Stimulated activated CD8-positive, alpha-beta memory T cell treated with anti-CD3 and anti-CD28 coated beads, Interleukin-7, amount 100 ng/mL, for 1 hour (primary cell): ENCODE results near the gene AK5.

Source experiments
- DNase-seq, 2 donors: peaks; one replicate each; pipeline ENCODE4 v3.0.0-alpha.2; 2020; ENCODE audit warnings: low read depth in 2 of 2

The AK5 gene

GRCh38 chr1:77541162-77541545 lies 259.3 kb downstream of the AK5 start:
- no peak for DNase-seq

DNA sequence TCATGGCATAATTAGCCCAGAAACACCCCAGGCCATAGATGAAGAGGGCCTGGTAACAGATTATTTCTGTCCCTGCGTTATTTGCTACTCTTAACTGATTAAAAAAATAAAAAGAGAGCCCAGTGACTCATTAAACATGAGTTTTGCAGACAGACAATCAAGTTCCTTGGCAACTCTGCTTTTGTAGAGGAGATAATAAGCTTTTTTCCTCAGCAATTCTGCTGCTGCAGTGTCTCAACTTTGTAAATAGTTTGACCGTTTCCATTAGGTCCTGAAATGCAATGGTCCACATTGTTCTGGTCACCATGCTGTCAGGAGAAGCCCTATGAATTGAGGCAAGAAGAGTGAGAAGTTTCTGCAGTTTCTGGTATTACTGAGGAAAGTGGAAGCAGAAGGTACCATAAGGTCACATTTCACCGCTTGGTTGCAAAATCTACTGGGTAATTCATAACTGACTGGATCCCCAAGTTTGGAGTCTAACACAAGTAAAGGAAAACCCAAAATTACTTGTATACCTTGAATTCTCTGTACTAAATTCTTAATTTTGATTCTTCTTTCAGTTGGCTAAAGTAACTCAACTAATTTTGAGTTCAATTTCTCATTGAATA lies 261.1 kb downstream of the AK5 start:
- DNase-seq, result no peak

GRCh38 chr1:77543822-77544448 lies 262.1 kb downstream of the AK5 start:
- no peak for DNase-seq

DNA sequence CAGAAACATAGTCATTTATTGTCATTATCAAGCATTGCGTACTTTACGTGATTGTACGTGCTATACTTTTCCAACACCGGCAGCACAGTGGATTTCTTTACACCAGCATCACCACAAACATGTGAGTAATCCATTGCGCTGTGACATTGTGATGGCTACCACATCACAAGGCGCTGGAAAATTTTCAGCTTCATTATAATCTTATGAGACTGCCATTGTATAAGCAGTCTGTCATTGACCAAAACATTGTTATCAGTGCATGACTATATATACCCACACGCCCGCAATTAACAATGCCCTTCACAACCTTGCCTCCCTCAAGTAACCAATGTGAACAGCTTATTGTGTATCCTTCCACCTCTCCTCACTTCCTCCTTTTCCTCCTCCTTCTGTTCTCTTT lies 263.0 kb downstream of the AK5 start:
- DNase-seq, result no peak

GRCh38 chr1:77545970-77546369 lies 264.2 kb downstream of the AK5 start:
- no peak for DNase-seq

GRCh38 chr1:77546890-77547289 lies 265.1 kb downstream of the AK5 start:
- DNase-seq, result no peak

GRCh38 chr1:77548285-77548684 lies 266.5 kb downstream of the AK5 start:
- DNase-seq, result no peak

DNA sequence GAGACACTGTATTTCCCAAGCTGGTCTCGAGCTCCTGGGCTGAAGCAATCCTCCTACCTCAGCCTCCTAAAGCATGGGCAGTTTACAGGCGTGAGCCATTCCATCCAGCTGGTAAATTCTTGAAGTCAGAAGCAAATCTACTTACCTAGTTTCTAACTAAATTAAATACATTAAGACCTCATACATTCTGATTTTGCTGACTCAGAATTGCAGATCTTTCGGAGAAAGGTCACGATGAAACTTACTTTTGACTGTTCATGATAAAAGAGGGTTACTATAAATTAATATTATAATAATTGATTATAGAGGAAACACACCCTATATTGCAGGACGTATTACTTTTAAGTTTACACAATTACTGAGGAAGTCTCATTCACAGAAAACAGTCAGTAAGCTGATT lies 268.3 kb downstream of the AK5 start:
- DNase-seq, result no peak

- DNase-seq, result no peak
Measured at GRCh38 chr1:77552626-77553025, 270.8 kb downstream of the AK5 start.

GRCh38 chr1:77553568-77554291 lies 271.9 kb downstream of the AK5 start:
- DNase-seq, result no peak

- no peak for DNase-seq
Measured at GRCh38 chr1:77556045-77556444, 274.2 kb downstream of the AK5 start.

GRCh38 chr1:77557053-77557452 lies 275.2 kb downstream of the AK5 start:
- DNase-seq, result no peak

DNA sequence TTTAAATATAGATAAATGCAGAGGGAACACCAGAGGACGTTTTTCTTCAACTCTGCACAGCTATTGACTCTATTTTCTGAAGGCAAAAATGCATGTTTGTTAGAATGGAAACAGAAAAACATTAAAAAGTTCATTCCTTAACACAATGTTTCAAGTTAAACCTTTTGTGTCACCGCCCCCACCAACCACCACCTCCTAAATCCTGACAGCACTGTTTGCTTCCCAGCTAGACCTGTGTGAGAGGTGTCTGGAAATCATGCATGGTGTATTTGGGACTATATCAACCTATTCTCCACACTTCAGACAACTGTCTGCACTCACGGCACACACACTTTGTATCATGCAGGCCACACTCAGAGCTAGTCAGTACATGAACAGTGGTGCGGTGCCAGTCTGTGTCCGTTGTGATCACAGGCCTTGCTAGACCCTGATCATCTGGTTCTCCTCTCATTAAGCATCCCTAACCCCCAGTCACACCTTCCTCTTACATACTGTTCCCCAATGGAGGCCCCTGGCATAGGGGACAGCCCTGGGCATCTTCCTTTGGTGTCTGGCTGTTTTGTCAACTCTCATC lies 276.9 kb downstream of the AK5 start:
- DNase-seq, result no peak

DNA sequence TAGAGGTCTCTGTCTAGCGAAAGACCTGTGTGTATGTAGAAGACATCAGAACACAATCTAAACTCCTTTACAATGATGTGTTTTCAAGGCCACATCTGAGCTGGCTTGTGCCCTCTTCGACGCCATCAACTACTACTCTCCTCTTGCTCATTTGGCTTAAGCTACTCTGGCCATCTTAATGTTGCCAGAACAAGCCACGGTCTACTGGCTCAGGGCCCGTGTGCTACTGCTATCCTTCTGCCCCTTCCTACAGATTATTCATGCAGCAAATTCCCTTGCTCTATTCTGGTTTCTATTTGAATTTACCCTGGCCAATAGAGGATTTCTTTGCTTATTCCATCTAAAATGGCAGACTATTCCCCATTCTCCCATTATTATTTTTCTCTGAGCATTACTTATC lies 278.9 kb downstream of the AK5 start:
- no peak for DNase-seq

GRCh38 chr1:77562596-77563150 lies 280.9 kb downstream of the AK5 start:
- no peak for DNase-seq

DNA sequence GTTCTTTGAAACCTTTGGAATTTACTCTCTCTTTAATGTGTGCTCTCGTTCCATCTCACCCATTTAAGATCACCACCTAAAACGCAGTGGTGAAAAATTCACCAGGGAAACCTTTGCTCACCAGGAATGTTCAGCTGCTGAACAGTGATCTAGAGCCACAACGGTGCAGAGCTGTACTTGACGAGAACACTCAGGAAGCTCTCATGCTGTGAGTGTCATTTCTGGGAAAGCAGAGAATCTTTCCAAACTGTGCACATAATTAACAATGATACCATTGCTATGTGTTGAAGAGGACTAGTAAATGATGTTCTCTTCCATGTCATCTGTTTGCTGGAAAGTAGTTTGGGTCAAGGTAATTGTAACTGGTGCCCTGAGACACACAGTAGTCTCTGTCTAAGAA lies 283.5 kb downstream of the AK5 start:
- DNase-seq, result no peak

GRCh38 chr1:77571642-77572041 lies 289.8 kb downstream of the AK5 start:
- no peak for DNase-seq

DNA sequence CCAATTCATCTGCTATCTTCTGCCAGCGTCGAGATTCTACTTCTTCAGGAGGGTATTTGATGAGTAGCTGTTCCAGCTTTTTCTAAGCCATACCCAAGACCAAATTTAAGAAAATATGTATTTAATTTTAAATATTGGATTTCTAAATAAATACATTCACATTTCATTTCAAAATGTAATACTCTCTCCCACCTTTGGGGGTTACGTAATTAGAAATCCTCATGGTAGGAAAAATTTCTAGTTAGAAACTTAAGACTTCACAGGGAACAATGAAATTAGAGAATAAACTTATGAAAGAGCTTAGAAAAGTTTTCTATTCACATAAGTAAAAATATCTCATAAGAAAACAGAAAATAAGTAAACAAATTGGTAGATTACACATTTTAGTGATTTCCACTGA lies 297.7 kb downstream of the AK5 start:
- no peak for DNase-seq

- no peak for DNase-seq
Measured at GRCh38 chr1:77582905-77583304, 301.1 kb downstream of the AK5 start.

- DNase-seq, result no peak
Measured at GRCh38 chr1:77583483-77583882, 301.7 kb downstream of the AK5 start.

- no peak for DNase-seq
Measured at GRCh38 chr1:77584884-77585283, 303.1 kb downstream of the AK5 start.

- no peak for DNase-seq
Measured at GRCh38 chr1:77585610-77586314, 303.9 kb downstream of the AK5 start.
